SK-N-SH treated with all-trans-retinoic acid at 6 μM for 48 hours (cell line): ENCODE data around the gene PTPRCAP.
A peak's percentile ranks its signal among the peaks of the same experiment; 100 is the strongest.

Experiments used
- ATAC-seq: fragments of 200-7000 bp; cut with Tn5 transposase; 3 replicates; pipeline ENCODE4 v1.9.1; 2020; ENCODE audit warnings: mild to moderate bottlenecking, moderate library complexity
- BACH2 ChIP-seq: fragments of 250-450 bp; sonication (Bioruptor Pico); IDR thresholded peaks from 2 replicates; pipeline ENCODE4 v1.9.0; 2021; ENCODE audit warnings: mild to moderate bottlenecking, borderline replicate concordance
- CSDC2 ChIP-seq: fragments of 250-450 bp; sonication (Bioruptor Pico); IDR thresholded peaks from 2 replicates; pipeline ENCODE4 v1.5.0; 2020; ENCODE audit warnings: mild to moderate bottlenecking, moderate library complexity
- ESRRG ChIP-seq: fragments of 250-450 bp; sonication (Bioruptor Pico); IDR thresholded peaks from 2 replicates; pipeline ENCODE4 v1.6.1; 2021; ENCODE audit warnings: mild to moderate bottlenecking
- OSR1 ChIP-seq: fragments of 250-450 bp; sonication (Bioruptor Pico); IDR thresholded peaks from 2 replicates; pipeline ENCODE4 v1.8.0; 2022; ENCODE audit warnings: moderate library complexity, mild to moderate bottlenecking, inconsistent platforms
- PPARA ChIP-seq: fragments of 250-450 bp; sonication (Bioruptor Pico); IDR thresholded peaks from 2 replicates; pipeline ENCODE4 v1.5.0; 2020; ENCODE audit warnings: mild to moderate bottlenecking, borderline replicate concordance
- RARB ChIP-seq: fragments of 250-450 bp; sonication (Bioruptor Pico); IDR thresholded peaks from 2 replicates; pipeline ENCODE4 v1.8.0; 2021; ENCODE audit warnings: mild to moderate bottlenecking, moderate library complexity
- SNAI2 ChIP-seq: fragments of 250-450 bp; sonication (Bioruptor Pico); IDR thresholded peaks from 2 replicates; pipeline ENCODE4 v1.5.0; 2020; ENCODE audit warnings: mild to moderate bottlenecking, moderate library complexity
- TCF4 ChIP-seq: fragments of 250-450 bp; sonication (Bioruptor Pico); IDR thresholded peaks from 2 replicates; pipeline ENCODE4 v1.8.0; 2021; ENCODE audit warnings: mild to moderate bottlenecking, moderate library complexity, borderline replicate concordance
- ZC3H10 ChIP-seq: fragments of 250-450 bp; sonication (Bioruptor Pico); IDR thresholded peaks from 2 replicates; pipeline ENCODE4 v1.5.1; 2021; ENCODE audit warnings: mild to moderate bottlenecking, moderate library complexity
- ZFP30 ChIP-seq: fragments of 450-650 bp; formaldehyde crosslinking; IDR thresholded peaks from 2 replicates; pipeline ENCODE4 v1.5.0; 2022; ENCODE audit warnings: mild to moderate bottlenecking, moderate library complexity
- ZNF565 ChIP-seq: fragments of 450-650 bp; formaldehyde crosslinking; conservative IDR thresholded peaks from 2 replicates; pipeline ENCODE4 v1.5.0; 2020; ENCODE audit warnings: low read depth, mild to moderate bottlenecking, moderate library complexity
- ZNF8 ChIP-seq: fragments of 450-650 bp; formaldehyde crosslinking; IDR thresholded peaks from 2 replicates; pipeline ENCODE4 v1.5.0; 2020; ENCODE audit warnings: mild to moderate bottlenecking, moderate library complexity
- TF ChIP-seq, protein P1 (sequence below): fragments of 250-450 bp; sonication (Bioruptor Pico); IDR thresholded peaks from 2 replicates; pipeline ENCODE4 v1.8.0; 2020; ENCODE audit warnings: mild to moderate bottlenecking, moderate library complexity, borderline replicate concordance
- TF ChIP-seq, protein P2 (sequence below): fragments of 250-450 bp; sonication (Bioruptor Pico); IDR thresholded peaks from 2 replicates; pipeline ENCODE4 v1.5.1; 2021; ENCODE audit warnings: mild to moderate bottlenecking, moderate library complexity
- TF ChIP-seq, protein P3 (sequence below): fragments of 250-450 bp; sonication (Bioruptor Pico); IDR thresholded peaks from 2 replicates; pipeline ENCODE4 v1.5.0; 2020; ENCODE audit warnings: mild to moderate bottlenecking, moderate library complexity
- TF ChIP-seq, protein P4 (sequence below): fragments of 250-450 bp; sonication (Bioruptor Pico); IDR thresholded peaks from 2 replicates; pipeline ENCODE4 v1.8.0; 2021; ENCODE audit warnings: low read depth, mild to moderate bottlenecking, moderate library complexity, borderline replicate concordance

PTPRCAP gene

DNA sequence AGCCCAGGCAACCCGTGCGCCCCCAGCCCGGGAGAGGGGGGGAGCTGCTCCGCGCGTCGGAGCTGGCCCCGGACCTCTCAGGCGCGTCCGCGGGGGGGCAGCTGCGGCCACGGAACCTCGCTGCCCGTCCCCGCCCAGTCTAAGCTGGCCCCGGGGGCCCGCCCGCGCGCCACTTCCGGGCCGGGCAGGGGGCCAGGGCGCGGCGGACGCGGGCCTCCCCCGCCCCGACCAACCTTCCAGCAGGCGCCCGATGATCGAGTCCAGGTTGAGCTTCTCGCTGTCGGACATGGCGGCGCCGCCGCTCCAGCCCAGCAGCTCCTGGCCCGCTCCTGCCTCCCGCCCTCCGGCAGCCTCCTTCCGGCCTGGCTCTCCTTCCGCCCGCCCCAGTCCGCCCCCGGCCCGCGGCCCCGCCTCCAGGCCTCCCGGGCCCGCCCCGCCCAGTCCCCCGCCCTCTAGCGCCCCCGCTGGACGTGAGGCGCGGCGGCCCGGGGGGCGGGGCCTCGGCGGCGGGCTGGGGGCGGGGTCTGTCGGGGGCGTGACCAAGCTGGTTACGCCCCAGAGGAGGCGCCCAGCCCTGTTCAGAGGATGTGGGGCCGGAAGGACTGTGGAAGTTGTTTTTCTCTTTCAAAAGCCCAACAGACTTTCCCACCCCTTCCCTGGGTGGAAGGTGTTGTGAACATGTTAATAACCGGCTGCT lies 35.8 kb downstream of the PTPRCAP start, which contains the start of gene PPP1CA (continued):
- TF ChIP-seq ZNF565 (no peak), PPARA (CRISPR knock-in tag) (no peak), BACH2 (CRISPR knock-in tag) (no peak), SNAI2 (CRISPR knock-in tag) (no peak), CSDC2 (CRISPR knock-in tag) (no peak)
- TF ChIP-seq, all 23 proteins: peak for 0

DNA sequence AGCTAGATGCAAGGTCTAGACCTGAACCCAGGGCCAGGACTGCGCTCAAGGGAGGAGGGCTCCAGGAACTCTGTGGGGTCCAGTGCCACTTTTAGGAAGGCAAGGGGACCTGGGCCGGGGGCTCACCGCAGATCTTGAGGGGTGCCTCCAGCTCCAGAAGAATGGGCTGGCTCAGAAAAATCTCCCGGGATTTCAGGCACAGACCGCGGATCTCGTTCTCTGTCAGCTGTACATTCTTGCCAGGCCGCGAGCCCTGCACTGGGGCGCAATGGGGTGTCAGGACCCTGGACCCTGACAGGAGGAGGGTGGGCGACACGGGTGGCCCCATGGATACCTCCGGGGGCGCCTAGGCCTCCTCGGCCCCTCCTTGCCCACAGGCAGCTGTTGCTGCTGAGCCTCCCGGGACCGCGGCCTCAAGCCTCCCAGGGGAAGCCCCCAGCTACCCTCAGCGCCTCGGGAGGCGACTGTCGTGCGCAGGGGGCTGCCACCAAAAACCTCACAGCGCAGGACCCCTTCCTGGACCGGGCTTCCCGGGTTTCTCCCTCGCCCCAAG lies 36.5 kb downstream of the PTPRCAP start:
- no peak for TF ChIP-seq TCF4 (CRISPR knock-in tag)
- TF ChIP-seq, protein P1, sequence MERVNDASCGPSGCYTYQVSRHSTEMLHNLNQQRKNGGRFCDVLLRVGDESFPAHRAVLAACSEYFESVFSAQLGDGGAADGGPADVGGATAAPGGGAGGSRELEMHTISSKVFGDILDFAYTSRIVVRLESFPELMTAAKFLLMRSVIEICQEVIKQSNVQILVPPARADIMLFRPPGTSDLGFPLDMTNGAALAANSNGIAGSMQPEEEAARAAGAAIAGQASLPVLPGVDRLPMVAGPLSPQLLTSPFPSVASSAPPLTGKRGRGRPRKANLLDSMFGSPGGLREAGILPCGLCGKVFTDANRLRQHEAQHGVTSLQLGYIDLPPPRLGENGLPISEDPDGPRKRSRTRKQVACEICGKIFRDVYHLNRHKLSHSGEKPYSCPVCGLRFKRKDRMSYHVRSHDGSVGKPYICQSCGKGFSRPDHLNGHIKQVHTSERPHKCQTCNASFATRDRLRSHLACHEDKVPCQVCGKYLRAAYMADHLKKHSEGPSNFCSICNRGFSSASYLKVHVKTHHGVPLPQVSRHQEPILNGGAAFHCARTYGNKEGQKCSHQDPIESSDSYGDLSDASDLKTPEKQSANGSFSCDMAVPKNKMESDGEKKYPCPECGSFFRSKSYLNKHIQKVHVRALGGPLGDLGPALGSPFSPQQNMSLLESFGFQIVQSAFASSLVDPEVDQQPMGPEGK (CRISPR knock-in tag), result no peak
- TF ChIP-seq CSDC2 (CRISPR knock-in tag), result no peak
- TF ChIP-seq ZFP30 (CRISPR knock-in tag), result no peak
- ATAC-seq, result peak; percentile 3

DNA sequence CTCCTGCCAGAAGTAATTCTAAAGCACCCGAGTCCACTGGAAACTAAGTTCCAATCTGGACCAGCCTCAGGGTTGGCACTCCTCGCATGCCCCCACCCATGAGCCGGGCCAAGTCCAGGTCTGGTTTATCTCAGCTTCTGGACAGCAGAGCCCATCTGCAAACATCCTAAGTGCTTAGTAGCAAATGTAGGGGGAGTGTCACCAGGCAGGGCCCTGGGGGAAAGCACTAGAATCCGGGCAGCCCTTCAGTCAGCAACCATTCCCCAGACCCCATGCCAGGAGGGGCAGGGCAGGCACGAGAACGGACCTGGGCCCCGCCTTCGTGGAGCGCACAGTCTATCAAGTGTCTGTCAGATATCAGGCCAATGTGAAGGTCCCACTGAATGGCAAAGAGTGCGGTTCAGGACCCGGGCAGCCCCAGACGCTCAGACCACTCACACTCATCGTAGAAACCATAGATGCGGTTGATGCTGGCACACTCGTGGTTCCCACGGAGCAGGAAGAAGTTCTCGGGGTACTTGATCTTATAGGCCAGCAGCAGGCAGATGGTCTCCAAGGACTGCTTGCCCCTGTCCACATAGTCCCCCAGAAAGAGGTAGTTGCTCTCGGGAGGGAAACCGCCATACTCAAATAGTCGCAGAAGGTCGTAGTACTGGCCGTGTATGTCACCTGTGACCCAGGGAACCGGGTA lies 37.1 kb downstream of the PTPRCAP start:
- ATAC-seq, result peak; percentile 33
- peak; percentile 56; the same call in 1 of the 2 replicates for TF ChIP-seq TCF4 (CRISPR knock-in tag)
- TF ChIP-seq, protein P2, sequence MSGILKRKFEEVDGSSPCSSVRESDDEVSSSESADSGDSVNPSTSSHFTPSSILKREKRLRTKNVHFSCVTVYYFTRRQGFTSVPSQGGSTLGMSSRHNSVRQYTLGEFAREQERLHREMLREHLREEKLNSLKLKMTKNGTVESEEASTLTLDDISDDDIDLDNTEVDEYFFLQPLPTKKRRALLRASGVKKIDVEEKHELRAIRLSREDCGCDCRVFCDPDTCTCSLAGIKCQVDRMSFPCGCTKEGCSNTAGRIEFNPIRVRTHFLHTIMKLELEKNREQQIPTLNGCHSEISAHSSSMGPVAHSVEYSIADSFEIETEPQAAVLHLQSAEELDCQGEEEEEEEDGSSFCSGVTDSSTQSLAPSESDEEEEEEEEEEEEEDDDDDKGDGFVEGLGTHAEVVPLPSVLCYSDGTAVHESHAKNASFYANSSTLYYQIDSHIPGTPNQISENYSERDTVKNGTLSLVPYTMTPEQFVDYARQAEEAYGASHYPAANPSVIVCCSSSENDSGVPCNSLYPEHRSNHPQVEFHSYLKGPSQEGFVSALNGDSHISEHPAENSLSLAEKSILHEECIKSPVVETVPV, result no peak

DNA sequence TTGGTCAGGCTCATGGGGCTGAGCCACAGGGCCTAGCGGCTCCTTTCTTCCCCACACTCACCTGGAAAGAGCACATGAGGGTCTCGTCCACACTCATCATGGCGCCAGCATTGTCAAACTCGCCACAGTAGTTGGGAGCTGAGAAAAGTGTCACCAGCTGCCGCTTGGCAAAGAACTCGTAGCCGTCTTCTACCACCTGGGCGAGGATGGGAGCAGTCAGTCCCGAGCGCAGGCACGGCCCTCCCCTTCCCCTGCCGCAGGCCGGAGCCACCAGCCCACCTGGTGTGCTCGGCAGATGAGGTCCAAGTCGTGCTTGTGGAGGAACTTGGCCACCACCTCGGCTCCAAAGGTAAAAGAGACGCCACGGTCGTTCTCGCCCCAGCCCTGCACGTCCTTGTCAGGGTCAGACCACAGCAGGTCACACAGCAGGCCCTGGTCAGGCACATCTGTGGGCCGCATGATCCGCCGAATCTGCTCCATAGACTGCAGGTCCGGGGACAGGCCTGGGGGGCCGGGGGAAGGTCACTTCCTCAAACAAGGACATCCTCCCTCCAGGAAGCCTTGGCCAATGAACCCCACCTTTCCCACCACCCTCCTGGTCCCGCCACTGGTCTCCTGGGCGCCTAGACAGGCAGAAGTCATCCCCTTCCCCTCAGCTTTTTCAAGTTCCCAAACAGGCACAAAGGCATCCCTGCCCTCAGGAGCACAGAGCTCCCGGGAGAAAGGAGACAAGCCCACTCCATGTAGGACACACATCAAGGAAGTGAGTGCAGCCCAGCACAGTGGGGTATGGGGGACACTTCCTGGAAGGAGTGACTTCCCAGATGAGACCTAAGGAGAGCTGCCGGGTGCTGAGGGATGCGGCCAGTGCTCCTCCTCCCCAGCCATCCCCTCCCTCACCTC lies 38.6 kb downstream of the PTPRCAP start:
- TF ChIP-seq OSR1 (CRISPR knock-in tag) (no peak), ZNF565 (no peak), ZFP30 (CRISPR knock-in tag) (no peak), CSDC2 (CRISPR knock-in tag) (no peak), PPARA (CRISPR knock-in tag) (no peak), TCF4 (CRISPR knock-in tag) (no peak)
- ATAC-seq, result no peak

DNA sequence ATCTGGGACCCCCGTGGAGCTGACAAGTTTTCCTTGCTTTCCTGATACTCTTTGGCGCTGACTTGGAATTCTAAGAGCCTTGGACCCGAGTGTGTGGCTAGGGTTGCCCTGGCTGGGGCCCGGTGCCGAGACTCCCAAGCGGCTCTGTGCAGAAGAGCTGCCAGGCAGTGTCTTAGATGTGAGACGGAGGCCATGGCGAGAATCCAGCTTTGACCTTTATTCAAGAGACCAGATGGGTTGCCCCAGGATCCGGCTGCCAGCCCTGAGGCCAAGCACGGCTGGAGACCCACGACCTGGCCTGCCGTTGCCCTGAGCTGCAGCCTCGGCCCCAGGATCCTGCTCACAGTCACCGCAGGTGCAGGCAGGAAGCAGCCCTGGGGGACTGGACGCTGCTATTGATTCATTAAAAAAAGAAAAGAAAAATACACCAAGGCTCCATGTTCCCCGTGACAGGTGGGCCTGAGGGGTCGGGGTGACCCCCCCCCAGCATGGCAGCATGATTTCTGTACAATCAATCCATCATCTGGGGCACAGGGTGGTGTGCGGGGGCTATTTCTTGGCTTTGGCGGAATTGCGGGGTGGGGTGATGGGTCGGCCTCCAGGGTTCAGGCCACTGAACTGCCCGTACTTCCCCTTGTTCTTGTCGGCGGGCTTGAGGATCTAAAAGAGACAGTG lies 39.4 kb downstream of the PTPRCAP start:
- no peak for ATAC-seq
- TF ChIP-seq, protein P2, result no peak
- TF ChIP-seq ZC3H10 (no peak), BACH2 (CRISPR knock-in tag) (no peak), RARB (CRISPR knock-in tag) (no peak), ZNF8 (CRISPR knock-in tag) (no peak), ESRRG (CRISPR knock-in tag) (no peak)
- TF ChIP-seq, protein P3, sequence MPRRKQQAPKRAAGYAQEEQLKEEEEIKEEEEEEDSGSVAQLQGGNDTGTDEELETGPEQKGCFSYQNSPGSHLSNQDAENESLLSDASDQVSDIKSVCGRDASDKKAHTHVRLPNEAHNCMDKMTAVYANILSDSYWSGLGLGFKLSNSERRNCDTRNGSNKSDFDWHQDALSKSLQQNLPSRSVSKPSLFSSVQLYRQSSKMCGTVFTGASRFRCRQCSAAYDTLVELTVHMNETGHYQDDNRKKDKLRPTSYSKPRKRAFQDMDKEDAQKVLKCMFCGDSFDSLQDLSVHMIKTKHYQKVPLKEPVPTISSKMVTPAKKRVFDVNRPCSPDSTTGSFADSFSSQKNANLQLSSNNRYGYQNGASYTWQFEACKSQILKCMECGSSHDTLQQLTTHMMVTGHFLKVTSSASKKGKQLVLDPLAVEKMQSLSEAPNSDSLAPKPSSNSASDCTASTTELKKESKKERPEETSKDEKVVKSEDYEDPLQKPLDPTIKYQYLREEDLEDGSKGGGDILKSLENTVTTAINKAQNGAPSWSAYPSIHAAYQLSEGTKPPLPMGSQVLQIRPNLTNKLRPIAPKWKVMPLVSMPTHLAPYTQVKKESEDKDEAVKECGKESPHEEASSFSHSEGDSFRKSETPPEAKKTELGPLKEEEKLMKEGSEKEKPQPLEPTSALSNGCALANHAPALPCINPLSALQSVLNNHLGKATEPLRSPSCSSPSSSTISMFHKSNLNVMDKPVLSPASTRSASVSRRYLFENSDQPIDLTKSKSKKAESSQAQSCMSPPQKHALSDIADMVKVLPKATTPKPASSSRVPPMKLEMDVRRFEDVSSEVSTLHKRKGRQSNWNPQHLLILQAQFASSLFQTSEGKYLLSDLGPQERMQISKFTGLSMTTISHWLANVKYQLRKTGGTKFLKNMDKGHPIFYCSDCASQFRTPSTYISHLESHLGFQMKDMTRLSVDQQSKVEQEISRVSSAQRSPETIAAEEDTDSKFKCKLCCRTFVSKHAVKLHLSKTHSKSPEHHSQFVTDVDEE (CRISPR knock-in tag), result no peak
- TF ChIP-seq, protein P4, sequence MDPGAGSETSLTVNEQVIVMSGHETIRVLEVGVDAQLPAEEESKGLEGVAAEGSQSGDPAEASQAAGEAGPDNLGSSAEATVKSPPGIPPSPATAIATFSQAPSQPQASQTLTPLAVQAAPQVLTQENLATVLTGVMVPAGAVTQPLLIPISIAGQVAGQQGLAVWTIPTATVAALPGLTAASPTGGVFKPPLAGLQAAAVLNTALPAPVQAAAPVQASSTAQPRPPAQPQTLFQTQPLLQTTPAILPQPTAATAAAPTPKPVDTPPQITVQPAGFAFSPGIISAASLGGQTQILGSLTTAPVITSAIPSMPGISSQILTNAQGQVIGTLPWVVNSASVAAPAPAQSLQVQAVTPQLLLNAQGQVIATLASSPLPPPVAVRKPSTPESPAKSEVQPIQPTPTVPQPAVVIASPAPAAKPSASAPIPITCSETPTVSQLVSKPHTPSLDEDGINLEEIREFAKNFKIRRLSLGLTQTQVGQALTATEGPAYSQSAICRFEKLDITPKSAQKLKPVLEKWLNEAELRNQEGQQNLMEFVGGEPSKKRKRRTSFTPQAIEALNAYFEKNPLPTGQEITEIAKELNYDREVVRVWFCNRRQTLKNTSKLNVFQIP (CRISPR knock-in tag), result no peak
- TF ChIP-seq, protein P1 (CRISPR knock-in tag), result no peak
